ENCODE measurements around the gene LITAFD.
A peak's percentile ranks its signal among the peaks of the same experiment; 100 is the strongest.
"Not testable (repeated sequence)": the region's sequence is repeated elsewhere in the genome, so short reads cannot be mapped to it uniquely, and the experiment has no call there.

LITAFD gene

DNA sequence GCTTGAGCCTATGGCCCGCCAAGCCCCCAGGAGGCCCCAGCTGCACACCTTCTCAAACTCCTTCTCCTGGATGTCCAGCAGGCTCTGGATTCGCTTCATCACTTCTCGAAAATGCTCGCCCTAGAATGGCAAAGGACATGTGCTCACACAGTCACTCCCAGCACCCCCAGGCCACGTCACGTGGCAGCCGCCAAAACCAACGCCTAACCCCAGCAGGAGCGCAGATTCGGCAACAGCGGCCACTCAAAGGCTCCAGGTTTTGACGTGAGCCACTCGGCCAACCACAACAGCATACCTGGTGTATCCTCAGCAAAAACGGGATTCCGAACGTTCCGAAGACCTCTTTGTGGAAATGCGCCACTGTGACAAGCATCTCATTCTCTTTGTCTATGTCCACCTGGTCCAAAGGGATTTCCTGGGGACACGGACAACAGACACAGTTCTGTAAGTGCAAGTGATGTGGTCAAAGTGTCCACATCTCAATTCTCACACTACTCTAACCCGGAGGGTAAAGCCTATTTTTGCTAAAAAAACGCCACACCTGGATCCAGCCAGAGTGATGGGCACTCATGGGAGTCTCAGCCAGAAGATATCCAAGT, 12.7 kb downstream of the LITAFD start:
- no peak for DNase-seq

DNA sequence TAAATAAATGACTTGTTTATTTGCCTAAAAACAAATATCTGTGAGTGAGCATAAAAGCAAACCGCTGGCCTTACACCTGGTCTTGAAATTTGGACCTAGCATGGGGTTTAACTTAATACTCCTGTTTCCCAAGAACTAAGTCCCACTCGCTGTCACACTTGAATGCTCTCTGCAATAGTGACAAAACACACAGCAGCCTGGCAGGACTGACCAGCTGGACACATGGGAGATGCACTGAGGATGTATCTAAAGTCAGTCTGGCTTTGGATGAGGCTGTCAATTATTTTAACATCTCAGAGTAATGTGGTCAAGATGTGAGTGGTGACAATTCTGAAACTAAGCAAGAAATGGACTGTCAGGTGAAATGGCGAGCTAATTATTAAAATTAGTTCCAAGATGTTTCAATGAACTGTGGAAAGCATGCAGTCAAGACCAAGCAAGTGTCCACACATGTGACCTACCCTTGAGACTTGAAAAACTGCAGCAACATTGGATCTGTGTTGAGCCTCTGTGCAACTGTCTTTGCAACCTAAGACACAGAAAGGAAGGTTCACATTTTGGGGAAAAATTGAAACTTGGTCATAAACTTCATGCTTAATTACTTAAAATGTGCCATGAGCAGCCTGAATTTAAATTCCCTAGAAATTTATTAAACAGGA, 16.6 kb downstream of the LITAFD start:
- DNase-seq, result no peak

DNA sequence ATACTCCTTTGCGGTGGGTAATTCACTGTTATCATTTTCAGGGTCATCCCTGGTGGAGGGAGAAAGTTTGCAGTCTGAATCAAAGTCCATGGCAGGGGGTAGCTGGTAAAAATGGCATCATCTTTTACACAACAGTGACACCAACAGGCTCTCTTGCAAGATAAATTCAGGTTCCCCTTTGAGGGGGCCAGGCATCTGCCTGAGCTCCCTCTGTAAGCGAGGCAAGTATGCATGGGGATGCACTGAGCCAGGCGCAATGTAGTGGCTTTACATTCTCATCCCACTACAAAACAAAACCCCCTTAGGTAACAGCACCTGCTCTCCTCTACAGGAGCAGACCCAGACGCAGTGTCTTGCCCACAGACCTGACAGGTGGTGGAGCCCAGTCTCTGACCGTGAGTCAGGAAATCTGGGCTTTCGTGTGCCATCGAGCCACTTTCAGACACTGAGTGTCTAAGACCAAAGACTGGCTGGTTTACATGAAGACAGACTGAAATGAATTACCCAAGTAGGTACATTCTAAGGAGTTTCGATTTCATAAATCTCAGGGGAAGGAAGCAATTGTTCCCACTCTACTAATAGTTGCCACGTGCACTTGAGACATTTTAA, 17.7 kb downstream of the LITAFD start:
- DNase-seq, result no peak

DNA sequence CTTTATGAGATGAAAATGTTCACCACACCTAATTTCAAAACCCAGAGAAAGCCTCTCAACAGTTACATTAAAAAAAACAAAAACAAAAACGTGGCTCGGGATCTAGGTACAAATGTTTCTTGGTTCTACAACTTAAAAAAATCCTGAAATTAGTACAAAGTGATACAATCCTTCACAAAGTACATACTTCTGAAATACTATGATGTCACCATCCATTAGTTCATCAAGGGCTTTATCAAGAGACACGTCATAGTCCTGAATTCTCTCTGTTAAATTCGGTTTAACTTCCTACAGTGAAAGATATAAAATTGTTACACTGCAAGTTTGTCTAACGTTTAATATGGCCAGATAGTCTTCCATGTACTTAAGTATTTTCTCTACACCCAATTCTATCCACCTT, 18.2 kb downstream of the LITAFD start:
- no peak for DNase-seq

DNA sequence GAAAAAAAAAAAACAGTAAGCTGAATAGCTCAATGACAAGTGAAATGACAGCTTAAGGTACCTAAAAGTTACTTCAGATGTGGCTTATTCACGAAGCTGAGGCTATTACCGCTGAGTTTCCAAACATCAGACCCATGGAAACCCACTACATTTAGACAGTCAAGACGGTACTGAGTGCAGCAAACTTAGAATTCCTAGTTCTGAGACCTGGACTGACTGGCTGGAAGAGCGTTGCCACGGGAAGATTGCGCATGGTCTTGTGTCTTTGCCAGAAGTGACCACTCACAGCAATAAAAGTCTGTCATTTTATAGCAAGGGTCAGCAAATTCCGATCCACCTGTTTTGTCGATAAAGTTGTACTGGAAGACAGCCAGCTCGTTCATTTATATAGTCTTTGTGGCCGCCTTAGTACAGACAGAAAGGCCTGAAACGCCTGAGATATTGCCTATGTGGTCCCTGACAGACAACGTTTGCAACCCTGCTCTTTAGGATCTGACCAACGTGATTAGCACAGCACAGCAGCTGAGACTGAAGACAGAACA, 19.2 kb downstream of the LITAFD start:
- no peak for DNase-seq

DNA sequence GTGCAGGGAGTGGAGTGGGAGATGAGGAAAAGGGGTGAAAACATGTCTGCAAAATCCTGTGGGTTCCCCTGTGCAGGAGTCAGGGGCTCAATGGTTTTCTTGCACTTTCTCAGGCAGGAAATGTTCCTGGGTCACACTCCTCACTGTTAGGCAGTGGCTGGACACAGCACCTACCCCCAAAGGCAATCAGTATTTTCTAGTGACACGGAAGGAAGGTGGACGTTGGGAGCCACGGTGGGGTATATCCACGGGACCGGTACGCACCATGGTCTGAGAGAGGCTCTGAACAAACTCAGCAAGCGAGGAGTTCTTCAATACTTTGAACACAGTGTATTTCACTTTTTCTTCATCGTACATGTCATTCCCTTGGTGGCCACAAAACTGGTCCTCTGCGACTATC, 20.9 kb downstream of the LITAFD start:
- DNase-seq, result no peak

DNA sequence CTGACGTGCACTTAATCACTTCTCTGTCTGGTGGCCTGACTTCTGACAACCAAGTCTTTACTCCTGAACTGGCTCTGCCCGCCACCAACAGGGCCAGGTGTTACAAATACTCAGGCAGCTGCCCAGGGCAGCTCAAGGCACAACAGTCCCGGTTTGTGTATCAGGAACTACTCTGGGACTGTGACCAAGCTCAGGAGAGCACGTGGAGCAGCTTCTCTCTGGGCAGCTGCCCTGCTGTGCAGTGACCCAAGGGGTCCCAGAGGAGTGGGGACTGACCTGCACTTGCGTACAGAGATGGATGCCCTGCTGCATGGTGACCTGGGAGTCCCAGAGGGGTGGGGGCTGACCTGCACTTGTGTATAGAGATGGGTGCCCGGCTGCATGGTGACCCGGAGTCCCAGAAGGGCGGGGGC, 21.9 kb downstream of the LITAFD start:
- no peak for DNase-seq

DNA sequence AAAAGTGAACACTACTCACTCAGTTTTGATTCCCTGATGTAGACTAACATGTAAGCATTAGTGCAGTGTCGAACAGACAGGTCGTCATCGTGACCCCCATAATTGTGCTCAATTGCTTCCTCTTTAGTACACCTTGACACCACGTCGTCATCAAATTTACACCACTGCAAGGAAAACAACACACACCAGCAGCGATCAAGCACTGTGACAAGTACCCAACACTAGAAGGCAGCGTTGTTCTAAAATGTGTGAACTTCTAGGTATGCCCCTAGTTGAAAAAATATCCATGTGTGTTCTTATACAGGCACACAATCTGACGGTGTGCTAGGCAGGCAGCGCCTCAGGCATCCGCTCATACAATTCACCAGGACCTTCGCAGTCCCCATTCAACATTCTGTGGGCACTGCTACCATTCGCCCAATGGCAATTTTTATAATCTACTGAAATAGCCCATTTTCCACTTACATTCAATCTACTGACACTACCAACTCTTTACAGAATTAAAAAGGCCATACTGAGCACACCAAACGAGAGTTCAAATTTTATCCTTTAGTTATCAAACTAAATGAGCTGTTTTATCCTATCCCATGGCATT, 23.1 kb downstream of the LITAFD start:
- peak in 1 of 5 donors; percentile 36 for DNase-seq

DNA sequence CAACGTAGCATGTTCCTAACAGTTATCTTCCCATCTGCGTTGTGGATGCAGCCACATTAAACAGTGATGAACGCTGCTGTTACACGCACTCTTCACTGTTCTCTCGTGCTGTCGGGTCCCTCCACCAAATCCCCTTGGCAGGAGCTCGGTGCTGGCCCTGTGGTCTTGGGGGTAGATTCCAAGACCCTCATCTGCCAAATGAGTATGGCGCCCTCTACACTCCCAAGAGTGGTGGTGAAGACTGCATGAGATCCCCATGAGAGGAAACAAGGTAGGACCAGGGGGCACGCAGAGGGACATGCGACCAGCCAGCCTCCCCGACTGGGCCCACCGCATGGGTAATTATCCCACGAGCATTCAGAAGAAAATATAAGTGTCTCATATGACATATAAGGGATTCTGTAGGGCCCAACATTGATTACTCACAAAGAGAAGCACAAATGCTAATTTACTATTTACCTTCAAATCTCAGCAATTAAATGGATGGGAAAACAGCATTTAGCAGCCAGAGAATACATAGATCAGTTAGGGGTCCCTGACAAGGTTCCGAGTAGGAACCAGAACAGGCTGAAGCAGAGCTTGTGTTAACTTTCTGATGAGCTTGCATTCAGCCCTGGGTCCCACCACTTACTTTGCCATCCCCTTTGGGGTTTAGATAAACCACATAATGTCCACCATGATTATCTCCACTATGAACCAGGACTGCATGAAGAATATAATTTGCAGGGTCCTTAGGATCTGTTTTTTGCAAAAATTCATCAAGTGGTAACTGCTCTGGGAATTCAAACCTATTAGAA, 23.8 kb downstream of the LITAFD start:
- DNase-seq, result no peak

DNA sequence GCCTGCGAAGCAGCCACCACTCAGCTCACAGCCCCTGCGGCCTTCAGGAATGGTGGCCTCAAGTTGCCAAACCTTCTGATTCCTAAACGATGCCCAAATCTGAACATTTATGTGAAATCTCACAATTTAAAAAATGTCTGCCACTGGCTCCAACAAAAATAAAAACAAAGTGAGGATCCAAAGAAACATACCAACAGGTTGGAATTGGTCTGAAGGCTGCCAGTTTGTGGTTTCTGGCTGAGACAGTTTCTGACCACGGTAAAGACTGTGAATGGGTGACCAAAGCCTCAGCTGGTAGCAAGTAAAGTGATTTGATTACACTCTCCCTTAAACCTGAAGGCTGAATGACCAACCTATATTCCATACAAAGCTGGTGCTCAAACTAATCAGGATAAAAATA, 24.9 kb downstream of the LITAFD start:
- DNase-seq, result no peak

DNA sequence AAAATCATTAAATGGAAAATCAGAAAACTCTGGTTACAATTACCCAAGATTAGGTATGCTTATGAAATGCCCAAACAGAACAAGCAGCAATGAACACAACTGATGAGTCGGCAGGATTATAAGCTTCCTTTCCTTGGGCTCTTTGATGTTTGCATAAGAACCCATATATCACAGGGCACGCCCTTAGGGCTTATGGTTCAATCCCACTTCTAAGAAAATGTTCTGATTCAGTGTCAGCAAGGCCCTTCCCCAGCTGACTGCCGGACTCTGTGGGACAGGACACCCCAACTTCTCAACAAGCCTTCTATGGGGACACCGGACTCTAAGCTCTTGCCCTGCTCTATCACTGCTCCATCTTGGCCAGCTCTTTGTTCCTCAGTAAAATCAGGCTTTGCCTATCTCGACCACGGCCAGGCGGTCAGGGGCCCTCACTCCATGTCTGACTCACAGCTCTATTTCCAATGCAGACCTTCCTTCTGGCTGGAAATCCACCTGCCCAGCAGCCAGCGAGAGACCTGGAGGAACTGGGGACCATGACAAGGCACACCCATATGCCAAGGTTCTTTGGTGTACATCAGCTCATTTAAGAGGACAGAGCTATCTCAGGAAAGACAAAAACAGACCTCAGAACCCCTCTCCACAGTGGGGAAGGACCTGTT, 26.8 kb downstream of the LITAFD start:
- no peak for DNase-seq

DNA sequence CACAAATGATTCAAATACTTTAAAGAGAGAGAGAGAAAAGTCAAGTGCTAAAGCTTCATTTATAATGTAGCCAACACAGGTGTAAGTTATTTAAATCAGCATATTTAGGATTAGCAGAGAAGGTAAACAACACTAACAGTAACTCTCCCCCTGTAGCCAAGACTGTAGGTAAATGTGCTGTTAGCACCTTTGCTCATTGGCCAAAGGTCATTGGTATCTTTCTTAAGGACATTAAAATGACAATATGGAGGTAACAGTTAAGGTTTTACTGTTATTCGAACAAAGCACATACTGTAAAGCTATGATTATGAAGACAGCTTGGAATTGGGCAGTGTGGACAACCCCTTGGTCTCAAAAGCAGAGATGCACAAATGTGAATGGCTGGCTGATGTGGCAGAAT, 28.7 kb downstream of the LITAFD start:
- no peak for DNase-seq

DNA sequence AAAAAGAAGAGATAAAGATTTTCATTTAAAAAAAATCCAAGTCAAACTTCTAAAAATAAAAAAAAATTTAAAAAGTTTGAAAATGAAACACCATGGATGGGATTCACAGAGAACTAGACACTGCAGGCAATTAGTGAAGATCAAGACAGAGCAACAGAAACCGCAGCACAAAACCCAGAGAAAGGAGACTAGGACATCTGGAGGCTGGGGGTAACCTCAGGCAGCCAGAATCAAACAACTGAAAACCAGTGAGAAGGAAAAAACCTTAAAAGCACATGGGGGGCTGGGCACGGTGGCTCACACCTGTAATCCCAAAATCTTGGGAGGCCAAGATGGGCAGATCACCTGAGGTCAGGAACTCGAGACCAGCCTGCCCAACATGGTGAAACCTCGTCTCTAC, 30.6 kb downstream of the LITAFD start:
- DNase-seq, result no peak

DNA sequence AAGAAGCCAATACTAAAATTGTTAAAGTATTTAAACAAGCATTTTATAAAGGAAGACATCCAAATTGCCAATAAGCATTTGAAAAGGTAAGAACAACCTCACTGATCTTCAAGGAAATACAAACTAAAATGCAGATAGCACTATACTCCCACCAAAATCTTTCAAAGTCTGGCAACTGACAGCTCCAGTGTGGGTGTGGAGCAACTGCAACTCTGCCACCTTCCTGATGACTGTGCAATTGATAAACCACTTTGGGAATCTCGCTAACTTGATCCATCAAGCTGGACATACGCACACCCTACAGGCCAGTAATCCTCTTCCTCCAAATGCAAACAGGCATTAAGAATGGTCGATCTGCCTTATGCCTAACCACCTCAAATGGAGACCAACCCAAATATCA, 31.9 kb downstream of the LITAFD start:
- DNase-seq, result no peak

DNA sequence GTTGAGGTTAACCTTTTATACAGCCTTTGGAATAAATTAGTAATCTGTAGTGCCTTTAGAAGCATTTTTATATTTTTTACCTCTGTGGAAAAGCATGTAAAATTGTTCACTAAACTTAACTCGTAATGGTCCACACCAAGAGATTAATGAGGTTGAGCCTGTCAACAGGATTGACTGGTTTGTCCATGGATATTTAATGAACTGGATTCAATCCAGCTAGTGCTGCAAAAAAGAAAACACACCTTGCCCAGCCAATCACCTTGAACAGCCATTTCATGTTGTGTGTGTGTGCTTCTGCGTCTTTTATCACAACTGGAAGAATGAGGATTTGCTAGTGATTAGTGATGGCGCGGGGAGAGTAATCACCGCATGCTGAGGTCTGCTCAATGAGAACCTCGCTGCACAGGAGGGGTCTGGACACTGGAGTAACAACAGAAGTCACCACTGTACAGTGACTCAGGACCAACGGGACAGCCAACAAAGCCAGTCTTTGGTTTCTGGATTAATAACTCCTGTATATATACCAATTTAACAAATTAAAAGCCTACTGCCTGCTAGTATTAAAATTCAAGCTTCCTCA, 33.7 kb downstream of the LITAFD start:
- no peak for DNase-seq

DNA sequence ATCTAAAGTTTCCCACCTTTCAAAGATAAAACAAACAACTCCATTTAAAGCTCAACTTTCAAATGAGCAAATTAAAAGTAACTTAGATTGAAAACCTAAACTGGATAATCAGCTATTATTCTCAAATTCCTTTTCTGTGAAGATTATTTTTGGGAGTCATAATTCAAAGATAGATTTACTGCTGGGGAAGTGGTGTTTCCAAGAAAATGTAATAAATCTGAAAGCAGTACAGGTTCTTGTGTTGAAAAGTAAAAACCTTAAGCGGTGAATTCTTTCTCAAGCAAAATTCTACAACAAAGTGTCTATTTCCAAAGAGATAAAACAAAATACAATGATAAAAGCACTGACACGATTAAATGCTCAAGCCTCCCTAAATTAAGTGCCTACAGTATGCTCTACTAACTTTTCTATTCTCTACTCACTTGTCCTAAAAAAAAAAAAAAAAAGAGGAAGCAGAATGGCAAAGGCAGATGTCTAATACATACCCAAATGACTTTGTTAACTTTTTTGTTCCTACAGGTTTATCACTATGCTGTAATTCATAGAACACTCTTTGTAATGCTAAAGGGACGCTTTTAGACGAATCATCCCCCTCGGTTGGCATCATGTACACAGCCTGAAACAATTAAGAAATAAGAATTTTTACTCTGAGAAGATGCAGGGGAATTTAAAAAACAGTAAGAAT, 34.5 kb downstream of the LITAFD start:
- no peak for DNase-seq

DNA sequence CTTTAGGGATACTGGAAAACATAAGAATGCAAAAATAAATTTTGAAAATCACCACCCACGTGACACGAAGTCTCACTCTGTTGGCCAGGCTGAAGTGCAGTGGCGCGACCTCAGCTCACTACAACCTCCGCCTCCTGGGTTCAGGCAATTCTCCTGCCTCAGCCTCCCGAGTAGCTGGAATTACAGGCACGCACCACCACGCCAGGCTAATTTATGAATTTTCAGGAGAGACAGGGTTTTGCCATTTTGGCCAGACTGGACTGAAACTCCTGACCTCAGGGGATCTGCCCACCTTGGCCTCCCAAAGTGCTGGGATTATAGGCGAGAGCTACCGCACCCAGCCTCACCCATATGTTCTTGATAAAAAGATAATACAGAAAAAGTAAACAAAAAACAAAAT, 35.2 kb downstream of the LITAFD start:
- not testable (repeated sequence) for DNase-seq

DNA sequence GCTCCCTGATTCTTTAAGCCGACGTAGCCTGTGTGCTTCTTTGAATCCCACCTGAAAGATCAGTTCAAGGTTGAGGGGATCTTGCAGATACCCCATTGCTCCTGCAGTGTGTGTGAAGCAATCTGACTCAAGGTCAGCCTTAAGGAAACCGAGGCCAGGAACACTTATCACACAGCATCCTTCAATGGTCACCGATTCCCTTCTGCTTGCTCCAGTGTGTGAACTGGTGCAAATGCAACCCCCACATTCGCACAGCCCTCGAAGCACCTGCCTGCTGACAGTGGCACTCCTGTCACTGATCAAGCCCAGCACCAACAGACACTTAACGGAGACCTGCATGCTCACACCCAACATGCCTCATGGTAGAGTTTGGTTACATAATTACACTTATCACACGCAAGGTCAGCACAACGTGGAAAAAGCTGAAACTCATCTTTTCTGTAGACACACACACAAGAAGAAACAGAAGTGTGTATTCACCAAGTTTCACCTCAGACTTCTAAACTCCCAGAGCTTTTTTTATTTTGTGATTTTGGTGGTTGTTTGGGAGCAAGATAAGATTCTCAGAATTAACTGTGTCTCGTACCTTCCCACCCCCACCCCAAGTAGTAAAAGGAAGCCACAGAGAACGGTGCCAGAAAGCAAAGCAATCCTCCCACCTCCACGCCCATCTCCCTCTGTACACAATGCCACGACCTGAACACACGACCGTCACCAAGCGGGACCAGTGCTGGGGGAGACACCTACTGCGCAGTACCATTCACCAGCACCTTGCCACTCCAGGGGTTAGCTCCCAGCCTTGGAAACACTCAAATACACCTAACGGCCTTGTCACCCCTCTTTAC, 37.2 kb downstream of the LITAFD start:
- no peak for DNase-seq

DNA sequence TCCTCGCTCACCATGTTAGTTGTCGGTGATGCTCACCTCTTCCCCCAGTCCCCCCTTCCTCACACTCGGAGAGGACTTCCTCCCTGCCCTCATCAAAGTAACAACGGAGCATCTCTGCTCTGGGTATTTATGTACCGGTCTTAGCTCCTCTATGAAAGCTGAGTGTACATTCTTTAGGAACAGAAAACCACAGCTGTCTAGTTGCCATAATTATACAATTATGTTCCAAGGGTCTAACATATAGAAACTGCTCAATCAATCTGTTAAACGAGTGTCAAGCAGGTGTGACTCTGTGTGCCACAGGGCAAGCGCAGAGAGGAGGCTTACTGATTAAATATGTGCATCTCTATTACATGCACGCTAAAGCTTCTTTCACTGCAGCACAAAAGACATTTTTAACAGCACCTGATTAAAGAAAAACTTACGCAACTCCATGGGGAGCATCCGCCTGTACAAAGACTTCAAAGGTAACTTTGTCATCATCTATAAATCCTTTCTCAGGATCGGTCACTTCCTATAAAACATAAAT, 37.8 kb downstream of the LITAFD start:
- DNase-seq, result no peak

DNA sequence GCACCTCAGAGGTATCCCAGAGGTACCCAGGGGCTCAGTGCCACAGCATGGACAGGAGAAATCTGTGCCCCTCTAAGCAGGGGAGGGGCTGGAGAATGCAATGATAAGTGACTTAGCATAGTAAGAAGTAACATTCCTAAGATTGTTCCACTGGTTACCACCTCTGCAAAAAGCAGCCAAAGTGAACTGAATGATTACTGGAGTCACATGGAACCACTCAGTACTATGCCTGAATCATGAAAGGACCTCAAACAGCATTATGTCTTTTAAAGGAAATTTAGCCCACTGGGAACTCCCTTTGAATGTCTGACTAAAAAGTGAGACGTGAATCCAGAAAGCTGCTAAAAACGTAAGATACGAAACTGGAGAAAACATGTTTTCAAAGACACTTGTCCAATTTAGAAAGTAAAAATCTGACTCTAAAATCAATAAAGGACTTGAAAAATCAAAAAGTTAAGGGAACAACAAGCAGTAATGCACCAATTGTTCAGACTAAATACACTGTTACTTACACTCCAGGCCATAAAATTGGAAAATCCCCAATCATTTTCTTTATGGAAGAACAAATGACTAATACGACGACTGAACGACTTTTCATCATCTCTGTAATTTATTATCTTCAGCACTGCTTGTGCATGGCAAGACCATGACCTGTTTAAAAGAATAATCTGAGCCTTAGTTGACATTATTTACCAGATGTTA, 38.6 kb downstream of the LITAFD start:
- no peak for DNase-seq
